ENCODE data around the gene STRN3.

DNA sequence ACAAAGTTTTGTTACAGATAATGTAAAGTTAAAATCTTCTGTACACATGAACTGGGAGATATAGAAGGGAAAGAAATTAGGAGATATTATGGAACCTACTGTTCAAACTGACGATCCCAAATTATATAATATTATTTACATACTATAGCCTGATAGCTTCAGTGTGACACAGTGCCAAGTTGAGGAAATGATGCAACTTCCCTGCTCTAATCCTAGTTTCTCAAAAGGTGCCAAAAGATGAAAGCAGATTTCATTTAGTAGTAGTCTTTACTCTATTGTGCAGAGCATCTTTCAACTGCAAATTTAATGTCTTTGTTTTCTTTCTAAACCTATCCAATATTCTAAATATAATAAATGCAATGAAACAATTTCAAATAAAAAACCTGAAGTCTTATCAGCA is 104.9 kb downstream of the STRN3 start:
- TF ChIP-seq, protein P1, sequence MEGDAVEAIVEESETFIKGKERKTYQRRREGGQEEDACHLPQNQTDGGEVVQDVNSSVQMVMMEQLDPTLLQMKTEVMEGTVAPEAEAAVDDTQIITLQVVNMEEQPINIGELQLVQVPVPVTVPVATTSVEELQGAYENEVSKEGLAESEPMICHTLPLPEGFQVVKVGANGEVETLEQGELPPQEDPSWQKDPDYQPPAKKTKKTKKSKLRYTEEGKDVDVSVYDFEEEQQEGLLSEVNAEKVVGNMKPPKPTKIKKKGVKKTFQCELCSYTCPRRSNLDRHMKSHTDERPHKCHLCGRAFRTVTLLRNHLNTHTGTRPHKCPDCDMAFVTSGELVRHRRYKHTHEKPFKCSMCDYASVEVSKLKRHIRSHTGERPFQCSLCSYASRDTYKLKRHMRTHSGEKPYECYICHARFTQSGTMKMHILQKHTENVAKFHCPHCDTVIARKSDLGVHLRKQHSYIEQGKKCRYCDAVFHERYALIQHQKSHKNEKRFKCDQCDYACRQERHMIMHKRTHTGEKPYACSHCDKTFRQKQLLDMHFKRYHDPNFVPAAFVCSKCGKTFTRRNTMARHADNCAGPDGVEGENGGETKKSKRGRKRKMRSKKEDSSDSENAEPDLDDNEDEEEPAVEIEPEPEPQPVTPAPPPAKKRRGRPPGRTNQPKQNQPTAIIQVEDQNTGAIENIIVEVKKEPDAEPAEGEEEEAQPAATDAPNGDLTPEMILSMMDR (IDR thresholded peaks at IDR 0.05; ENCODE audit: low read depth, low read length): no peak
- TF ChIP-seq MYC (IDR thresholded peaks at IDR 0.05; ENCODE audit: low read depth, low read length) (no peak), POLR2A (IDR thresholded peaks at IDR 0.05; ENCODE audit: extremely low read depth, insufficient read length) (no peak)
